HG03354 (cell line): ENCODE data around the gene CFAP97D2.
"Not testable (repeated sequence)": the region's sequence is repeated elsewhere in the genome, so short reads cannot be mapped to it uniquely, and the experiment has no call there.

ENCODE experiments used
- ATAC-seq: cut with Tn5 transposase; IDR thresholded peaks from one replicate; pipeline ENCODE4 v1.9.1; 2021; ENCODE audit warnings: mild to moderate bottlenecking; ENCODE audit not compliant: unreplicated experiment, poor library complexity, severe bottlenecking

CFAP97D2 gene

DNA sequence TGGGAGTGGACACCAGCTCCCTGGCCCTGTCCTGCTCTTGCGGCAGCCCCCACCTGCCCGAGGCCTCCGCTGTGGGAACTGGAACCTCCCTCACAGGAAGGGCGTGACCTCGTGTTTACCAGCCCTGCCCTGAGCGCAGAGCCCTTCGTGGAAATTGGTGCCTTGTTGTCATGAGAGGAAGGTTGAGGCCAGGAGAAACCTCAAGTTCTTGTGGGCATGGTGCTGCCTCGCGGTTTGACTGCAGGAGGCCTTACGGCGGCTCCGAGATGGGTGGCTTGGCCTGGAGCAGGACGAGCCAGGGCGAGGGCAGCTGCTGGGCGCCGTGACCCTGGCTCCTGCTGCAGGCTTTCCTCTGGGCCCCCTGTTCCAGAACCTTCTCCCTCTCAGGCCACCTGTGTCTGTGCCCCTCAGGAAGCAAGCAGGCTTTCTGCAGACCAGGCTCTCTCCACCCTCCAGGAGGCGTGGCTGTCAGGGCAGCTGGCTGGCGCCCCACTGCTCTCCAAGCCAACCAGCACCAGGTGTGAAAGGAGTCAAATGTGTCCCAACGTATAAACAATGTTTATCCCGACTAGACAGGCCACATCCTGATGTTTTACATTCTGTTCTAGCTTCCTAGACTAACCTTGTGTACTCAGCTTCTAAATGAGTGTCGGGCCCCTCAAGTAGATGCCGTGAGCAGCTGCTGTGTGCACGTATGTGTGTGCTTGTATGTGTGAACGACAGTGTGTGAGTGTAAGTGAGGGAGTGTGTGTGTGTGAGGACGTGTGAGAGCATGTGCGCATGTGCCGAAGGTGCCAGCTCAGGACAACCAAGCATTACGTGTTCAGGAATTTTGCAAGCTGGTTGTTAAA is 36.2 kb upstream of the CFAP97D2 start:
- ATAC-seq: no peak

DNA sequence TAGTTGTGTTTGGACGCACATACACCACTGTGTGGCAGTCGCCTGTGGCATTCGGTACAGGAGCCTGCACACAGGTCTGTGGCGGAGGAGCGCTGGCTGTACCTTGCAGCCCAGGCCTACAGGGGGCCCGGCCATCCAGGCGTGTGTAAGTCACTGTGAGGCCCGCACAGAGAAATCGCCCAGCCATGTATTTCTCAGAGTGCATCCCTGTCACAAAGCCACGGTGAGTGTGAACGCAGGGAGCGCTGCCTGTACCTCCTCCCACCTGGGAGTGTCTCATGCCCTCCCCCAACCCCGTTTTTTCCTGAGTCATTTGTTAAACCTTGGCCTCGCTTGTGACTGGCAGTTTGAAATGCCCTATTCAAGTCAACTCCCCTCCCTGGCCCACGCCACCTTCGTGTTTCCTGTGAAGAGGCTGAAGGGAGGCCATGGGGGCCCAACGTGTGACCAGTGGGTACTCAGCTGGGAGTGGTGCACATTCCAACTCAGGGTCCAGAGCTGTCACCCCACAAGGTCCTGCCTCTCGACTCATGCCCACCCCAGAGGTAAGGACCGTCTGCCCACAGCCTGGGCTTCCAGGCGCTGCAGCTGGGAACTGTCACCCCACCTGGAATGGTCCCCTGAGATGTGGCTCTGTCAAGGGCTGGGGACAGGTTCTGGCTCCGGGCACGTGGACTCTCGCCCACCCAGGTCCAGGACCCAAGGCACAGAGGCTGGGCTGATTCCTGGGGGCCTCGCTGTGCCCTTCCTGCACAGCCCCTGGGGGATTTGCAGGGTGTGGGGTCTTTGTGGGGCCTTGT is 35.1 kb upstream of the CFAP97D2 start:
- no peak for ATAC-seq

DNA sequence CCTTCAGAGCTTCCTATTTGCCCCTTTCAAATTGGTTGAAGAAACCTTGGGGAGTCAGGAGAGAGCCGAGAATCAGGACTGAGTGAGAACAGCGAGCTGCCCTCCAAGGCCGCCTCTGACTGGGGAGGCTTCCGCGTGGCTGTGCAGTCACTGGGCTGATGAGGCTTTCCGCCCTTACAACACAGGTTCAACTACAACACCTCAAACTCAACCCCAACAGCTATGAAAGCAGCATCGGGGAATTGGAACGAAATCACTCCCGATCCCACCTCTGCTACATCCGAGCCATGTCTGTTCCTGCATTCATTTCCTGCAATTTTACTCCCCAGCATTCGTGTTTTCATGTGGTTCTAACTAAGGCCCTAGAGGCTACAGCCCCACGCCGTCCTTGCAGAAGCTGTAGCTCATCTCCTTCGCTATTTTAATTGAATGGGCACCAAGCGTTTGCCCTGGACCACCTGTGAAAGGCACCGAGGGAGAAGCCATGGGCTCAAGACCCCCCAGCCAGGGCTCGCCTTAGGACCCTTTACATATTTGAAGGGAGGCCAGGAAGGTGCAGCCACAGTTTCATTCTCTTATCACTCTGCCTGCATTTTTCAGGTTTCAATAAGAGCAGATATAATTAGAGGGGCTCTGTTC is 34.3 kb upstream of the CFAP97D2 start:
- ATAC-seq: no peak

DNA sequence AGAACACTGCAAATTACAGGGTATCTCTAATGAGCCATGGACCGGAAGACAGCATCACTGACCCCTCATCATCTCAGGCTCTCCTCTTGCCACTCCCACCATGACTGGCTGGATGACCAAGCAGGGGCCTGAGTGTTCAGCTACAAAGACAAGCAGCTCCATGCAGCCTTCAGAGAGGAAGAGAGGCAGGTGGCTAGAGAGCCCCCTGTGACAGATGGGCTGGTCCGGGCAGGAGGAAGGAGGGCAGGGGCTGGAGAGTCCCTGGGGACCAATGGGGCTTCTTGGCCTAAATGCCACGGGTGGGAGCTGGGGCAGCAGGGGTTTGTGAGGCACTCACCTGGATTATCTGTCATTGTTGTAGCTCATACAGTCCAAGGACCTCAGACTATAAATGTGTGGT is 33.8 kb upstream of the CFAP97D2 start:
- no peak for ATAC-seq

DNA sequence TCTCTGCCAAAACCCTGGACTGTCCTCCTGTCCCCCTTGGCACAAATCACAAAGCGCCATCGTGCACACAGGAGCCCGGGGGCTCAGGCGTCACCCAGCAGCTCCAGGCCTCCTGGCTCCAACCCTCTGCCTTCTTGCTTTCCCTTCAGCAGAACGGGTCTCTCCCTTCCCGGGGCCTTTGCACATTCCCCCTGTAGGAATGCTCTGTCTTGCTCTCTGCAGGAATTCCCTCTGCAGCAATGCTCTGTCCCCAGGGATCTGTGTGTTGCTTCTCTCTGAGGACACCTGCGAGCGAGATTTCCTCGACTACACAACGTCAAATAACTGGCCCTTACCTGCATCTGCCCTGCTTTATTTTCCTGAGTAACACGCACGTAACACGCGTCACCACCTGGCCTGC is 33.3 kb upstream of the CFAP97D2 start:
- ATAC-seq: no peak

DNA sequence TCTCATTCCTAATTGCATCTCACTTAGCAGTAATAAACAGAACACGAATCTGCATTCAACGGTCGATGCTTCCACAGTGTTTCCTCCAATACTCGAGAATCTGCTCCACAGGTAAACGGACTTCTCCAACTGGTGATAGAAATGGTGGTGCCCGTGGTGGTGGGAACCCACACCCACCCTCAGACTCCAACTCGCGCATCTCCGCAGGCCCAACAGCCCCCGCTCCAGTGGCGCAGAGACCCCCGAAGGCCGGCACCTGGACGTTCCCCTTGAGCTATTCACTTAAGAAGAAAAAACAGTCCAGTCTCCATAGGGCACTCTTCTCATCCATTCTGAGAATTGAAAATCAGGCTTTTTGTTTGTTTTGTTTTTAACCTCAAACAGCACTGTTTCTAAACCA is 32.9 kb upstream of the CFAP97D2 start:
- no peak for ATAC-seq

DNA sequence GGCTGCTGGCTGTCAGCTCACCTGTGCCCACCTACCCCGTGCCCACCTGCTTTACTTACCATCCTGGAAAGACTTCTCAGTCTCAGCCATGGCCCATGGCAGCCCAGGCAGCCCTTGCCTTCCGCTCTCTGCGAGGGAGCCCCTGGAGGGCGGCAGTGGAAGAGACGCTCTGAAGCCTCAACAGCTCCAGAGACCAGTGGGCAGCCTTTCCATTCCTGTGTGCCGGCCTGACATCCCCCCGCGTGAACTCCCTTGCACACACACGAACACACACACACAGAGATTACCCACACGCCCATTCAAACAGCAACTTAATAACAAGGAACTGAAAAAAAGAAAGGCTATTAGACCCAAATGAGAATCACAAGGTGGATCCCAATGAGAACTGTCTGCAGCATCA is 32.4 kb upstream of the CFAP97D2 start:
- no peak for ATAC-seq

DNA sequence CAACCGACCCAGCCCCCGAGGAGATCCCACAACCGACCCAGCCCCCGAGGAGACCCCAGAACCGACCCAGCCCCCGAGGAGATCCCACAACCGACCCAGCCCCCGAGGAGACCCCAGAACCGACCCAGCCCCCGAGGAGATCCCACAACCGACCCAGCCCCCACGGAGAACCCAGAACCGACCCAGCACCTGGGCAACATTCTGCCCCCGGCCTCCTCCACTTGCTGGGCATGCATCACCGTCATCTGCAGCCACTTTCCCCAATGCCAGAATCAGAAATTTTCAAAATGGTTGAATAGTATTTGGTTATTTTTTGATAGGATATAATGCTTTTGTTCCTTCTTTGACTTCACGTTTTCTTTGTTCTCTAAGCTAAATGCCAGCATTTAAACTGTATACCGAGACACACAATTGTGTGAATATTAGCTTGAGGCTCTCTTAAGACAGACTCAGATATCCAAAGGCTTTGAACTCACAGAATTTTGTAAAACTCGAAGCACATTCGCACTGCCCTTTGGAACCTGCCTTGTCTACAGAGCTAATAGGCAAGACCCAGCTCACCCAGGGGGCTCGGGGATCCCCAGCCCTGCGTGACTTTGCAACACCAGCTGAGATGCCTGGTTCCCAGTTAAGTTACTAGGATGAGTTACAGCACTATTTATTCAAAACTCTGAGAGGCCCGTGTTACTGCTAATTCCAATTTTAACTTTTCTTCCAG is 31.1 kb upstream of the CFAP97D2 start:
- peak; percentile 35 for ATAC-seq

DNA sequence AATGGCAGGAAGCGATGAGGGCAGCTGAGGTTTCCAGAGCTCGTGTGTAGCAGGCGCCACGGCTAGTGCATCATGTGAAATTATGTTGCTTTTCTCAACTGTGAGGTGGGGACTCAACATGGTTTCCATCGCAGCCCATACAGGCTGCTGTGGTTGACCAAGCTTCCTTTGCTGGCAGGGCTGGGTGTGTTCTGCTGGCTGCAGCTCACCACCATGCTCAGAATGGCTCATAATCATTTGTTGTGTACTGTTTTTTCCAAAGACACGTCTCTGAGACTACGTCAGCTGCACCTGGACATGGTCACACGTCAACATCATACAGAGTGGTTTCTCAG is 30.6 kb upstream of the CFAP97D2 start:
- peak; percentile 89 for ATAC-seq

DNA sequence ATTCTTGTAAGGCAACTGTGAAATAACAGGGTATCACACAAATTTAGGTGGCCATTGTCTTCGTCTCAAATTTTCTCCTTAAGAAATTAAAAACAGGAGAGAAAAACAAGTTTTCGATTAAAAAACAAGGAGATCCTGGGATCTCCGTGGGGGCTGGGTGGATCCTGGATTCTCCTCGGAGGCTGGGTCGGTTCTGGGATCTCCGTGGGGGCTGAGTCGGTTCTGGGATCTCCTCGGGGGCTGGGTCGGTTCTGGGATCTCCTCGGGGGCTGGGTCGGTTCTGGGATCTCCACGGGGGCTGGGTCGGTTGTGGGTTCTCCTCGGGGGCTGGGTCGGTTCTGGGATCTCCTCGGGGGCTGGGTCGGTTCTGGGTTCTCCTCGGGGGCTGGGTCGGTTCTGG is 30.2 kb upstream of the CFAP97D2 start:
- ATAC-seq: not testable (repeated sequence)

DNA sequence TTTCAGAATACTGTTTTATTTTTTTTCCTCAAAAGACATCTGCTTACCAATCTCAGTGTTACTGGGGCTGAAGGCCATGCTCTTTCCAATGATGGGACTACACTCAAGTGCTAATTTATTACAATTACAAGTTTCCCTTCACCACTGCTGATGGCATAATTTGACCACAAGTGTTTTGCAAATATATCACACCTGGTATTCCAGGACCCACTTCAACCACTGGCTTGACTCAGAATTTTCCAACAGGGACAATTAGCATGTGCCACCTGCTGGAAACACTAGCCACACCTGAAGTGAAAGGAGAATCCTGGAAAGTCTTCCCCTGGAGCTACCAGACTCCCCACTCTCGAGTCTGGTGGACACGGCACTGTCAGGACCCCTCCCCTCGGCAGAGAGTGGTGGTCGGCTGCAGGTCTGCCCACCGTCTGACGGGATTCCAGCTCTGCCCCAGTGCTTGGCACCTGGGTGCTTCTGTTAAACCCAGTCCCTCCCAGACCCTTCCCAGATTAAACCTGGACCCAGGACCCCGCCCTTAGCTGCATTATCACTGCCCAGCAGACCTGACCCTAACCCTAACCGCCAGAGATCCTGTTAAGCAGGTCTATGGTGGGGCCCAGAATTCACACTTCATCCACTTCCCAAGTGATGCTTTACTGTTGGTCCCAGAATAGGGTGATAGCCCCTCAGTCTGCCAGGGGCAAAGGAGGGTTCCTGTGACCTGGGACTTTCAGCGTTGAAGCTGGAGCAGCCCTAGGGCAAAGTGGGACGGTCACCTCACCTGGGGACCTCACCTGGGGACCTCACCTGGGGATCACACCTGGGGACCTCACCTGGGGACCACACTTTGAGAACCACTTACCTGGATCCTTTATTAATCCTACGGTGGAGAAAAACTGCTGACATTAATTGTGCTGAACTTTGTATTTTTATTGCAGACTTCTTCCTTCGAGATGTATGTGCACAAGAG is 29.0 kb upstream of the CFAP97D2 start:
- no peak for ATAC-seq

DNA sequence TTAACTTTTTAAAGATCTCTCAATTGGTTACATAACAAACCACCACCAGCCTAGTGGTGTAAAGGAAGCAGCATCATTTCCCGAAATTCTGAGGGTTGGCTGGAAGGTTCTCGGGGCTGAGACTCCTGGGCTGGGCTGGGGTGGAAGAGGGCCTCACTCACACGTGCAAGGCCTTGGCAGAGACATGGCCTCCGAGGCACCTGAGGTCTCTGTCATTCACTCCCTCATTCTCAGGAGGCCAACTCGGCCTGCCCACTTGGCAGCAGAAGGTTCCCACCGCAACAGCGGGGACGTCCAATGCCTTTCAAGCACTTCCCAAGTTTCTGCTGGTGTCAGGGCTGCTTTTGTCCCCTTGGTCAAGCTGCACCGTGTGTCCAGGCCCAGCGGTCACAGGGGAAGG is 28.0 kb upstream of the CFAP97D2 start:
- ATAC-seq: no peak

DNA sequence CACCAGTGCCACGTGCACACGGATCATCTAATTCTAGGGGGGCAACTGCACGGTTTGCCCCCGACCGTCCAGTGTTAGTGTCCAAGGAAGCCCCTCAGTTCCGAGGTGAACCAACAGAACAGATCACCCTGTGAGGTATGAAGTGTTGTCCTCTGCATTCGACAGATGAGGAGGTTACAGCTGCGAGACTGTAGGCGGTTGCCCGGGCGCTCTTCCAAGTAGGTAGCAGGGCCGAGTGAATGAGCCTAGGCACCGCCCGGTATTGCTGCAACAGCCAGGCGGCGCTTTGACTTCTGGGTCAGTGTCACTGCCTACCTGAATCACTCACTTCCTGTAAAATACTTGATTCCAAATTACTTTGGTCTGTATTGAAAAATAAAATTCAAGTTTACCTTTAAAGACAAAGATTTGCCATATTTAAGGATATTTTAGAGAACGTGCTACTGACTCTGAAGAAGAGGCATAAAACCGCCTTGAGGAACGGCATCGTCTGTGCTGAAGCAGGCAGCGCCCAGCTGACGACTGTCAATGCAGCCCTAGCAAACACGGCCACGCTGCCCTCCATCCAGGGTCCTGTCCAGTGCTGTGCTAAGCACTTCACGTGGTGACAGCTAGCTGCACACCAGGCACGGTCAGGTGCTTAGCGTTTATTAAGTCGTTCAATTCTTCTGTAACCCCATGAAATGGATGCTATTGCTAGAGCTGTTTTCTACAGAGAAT is 27.3 kb upstream of the CFAP97D2 start:
- no peak for ATAC-seq

DNA sequence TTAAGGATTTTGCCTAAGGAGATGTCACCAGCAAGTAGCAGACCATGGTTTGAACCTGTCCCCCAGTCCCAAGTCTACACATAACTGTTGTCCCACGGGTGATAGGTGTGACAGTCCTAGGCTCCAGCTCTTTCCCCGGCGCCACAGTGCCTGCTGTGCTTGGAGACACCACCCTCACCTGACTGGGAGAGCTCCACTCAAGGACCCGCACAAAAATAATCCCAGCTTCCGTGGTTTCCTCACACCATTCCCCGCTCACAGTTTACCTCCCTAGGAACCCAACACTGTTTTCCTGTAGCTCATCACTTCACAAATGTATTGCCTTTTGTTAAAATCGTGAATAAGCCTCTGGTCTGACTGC is 26.8 kb upstream of the CFAP97D2 start:
- no peak for ATAC-seq

DNA sequence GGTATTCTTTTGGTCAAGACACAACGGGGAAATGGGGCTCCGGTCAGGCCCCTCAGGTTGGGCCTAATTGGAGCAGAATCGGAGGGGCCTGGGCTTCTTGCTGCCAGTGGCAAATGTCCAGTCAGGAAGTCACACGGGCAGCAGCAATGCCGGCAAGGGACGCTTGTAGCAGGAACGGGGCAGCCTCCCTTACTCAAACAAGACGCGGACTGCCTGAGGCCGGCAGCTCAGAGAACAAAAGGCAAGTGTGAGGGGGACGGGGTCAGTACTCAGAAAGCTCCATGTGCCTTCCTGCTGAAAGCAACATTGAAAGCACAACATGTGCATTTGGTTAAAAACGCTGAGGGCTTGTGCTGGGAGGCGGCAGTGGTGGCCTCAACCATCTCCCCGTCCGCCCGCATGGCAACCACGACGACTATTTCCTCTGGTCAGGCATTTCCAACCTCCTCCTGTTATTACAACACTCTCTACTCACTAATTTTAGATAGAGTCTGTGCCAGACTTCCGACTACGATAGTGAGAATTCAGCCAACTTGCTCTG is 26.2 kb upstream of the CFAP97D2 start:
- no peak for ATAC-seq

DNA sequence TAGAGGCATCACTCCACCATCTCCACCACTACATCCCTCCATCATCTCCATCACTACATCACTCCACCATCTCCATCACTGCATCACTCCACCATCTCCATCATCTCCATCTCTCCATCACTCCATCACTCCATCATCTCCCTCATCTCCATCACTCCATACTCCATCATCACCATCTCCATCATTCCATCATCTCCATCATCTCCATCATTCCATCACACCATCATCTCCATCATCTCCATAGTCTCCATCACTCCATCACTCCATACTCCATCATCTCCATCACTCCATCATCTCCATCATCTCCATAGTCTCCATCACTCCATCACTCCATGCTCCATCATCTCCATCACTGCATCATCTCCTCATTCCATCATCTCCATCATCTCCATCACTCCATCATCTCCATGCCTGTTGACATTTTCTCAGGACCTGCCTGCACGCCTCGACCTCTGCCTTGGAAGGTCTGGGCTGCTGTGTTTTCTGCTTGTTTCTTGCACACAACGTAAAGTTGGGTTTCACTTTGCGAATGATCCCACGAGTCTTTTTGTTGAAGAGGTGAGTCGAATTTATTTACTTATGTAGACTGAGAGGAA is 25.5 kb upstream of the CFAP97D2 start:
- ATAC-seq: no peak

DNA sequence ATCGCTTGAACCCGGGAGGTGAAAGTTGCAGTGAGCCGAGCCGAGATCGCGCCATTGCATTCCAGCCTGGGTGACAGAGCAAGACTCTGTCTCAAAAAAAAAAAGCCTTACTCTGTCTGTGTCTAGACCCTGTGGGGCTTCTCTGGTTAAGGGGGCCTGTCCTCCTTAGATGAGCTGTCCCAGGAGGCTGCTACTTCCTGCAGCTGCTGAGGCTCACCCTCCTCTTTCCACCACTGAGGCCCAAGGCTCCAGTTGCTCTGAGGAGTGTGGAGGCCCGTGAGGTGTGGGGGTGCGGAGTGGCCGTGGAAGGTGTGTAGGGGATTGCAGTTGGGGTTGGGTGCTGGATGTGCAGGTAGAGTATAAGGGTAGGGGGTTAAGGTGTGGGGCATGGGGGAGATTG is 24.6 kb upstream of the CFAP97D2 start:
- ATAC-seq: no peak

DNA sequence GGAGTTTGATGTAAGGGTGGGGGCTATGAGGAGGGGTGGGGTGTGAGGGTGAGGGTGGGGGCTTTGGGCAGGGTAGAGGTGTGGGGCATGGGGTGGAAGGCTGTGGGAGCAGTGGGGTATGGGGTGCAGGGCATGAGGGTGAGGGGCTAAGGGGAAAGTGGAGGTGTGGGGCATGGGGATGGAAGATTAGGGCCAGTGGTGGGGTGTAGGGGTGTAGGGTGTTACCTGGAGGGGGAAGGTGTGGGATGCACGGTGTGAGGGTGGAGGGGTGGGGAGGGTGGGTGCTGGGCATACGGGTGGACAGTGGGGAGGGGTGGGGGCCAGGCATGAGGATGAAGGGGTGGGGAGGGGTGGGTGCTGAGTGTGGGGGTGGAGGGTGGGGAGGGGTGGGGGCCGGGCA is 23.7 kb upstream of the CFAP97D2 start:
- no peak for ATAC-seq
